SKM-1 (cell line): ENCODE results near the gene LRCH1.
A peak's percentile ranks its signal among the peaks of the same experiment; 100 is the strongest.

Source experiments
- DNase-seq: peaks from one replicate; lab custom pipeline; 2025; ENCODE audit not compliant: unreplicated experiment; lab: John Stamatoyannopoulos, UW

The LRCH1 gene

DNA sequence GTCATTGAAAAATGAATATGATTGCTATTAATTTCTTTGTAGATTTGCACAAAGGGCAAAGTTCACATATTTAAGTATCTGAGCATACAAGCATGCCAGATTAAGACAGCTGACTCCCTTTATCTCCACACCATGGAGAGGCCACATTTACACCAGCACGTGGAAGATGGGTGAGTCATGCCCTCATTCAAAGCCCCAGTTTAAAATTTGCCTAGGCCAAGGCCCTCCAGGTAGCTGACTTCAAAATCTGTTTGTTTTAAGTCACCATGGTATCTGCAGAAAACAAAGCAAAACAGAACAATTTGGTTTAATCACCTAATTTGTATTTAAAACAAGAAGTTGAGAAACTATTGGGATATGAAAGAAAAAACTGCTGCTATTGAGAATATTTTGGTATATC, 134.8 kb downstream of the LRCH1 start:
- DNase-seq = no peak

DNA sequence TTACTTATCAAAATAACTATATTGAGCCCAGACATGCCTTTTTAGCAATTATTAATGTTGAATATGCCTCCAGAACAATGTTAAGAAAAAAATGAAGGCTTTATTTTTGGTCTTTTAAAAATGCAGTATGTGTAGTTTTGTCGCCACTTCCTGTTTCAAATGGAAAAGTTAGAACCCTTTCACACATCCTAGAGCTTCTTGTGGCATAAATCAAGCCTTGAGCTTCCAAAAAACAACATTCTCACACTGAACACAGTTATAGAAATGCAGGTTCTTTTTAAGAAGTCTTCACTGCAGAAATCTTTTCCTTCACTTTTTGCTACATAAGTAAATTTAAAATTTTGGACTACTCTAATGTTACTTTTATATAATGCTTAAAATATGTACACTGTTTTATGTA, 135.3 kb downstream of the LRCH1 start:
- DNase-seq = no peak

DNA sequence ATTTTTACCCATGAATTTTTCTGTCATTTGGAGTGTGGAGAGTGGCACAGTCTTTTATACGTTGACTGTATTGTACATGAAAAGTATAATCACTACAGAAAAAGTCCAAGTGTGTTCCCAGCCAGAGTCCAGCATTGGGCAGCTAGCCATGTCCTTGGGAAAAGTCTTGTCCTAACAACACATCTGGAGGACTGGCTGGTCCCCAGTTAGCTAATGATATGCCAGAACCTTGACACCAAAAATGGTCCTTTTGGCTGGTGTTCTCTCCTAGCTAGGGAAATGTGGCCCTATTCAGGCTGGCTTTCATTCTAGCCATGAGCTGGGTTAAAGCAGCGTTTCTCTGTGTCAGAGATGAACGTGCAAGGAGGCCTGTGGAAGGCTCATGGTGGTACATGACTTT, 145.0 kb downstream of the LRCH1 start:
- no peak for DNase-seq

DNA sequence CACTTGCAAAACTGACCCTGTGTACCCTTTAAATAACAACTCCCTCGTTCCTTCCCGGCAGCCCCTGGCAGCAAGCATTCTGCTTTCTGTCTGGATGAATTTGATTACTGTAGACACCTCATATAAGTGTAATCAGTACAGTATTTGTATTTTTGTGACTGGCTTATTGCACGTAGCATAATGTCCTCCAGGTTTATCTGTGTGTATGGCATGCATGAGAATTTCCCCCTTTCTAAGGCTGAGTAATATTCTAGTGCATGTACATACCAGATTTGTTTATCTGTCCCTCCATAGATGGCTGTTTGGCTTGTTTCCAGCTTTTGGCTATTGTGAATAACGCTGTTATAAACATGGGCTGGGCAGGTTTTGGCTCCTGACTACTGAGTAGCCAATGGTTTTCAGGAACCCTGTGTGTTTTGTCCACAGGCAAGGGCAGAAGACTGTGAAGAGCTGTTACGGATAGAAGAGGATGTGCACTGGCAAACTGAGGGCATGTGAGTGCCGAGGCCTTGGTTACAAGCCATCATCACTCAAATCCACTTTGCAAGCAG, 146.0 kb downstream of the LRCH1 start:
- no peak for DNase-seq

DNA sequence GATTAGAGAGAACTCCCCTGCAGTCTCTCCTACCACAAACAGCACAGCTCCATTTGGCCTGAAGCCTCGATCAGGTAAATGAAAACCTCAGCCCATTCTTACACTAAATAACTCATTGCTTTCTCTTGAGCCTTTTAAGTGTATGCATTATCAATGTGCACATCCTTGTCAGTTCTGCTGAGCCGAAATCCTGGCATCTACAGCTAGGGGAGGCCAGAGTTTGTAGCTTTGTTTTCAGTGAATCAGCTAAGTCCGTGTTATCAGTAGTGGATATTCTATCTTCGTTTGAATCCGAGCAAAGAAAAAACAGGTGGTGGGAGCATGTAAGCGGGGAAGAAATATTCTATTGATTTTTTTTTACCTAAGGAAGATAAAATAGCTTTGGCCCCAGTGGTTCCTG, 159.6 kb downstream of the LRCH1 start:
- DNase-seq = no peak

DNA sequence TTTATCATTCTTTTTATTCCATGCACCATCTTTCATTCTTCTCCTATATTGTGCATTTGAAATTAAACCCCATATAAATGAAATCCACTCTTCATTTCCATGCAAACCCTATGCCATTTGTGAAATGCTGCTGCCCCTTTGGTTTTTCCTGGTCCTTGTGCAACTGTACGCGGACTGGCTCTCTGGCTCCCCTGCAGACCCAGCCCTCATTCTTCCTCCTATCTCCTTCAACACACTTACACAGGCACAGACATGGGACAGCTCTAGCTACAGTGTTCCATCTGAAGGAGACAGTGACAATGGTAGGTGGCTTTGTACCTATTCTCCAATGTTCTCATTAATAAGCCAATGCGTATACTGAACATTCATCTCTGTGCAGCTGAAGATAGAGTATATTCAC, 162.4 kb downstream of the LRCH1 start:
- no peak for DNase-seq

DNA sequence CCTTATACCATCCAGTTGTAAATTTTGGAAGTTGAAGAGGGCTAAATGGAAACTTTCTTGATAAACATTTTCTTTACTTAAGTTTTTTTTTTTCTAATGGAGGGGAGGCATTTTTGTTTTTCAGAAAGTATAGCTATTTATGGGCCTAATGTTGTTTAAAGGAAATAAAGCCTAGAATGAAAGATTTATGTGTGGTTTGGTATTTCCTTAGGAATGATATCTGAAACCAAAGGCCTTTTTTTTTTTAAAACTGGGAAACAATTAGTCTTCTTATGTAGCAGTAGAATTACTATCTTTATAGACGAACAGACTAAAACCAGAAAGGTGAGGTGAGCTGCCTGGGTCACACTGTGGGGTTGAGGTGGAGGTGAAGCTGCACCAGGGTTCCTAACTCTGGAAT, 163.9 kb downstream of the LRCH1 start:
- no peak for DNase-seq

DNA sequence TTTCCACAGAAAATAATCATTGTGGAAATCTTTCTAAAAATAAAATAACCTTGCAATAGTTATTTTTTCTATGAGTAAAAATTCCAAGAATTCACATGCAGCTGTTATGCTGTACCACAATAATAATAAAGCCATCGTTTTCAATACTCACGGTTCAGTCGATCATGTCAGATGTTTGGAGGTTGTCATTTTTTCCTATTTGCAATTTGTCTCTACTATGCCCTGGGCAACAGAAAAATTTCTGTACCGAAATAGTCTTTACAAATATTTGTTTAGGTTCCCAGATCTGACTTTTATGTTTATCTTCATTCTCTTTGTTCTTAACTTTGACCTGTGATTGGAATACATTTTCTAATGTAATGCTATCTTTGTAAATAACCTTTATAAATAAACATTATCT, 164.3 kb downstream of the LRCH1 start:
- no peak for DNase-seq

DNA sequence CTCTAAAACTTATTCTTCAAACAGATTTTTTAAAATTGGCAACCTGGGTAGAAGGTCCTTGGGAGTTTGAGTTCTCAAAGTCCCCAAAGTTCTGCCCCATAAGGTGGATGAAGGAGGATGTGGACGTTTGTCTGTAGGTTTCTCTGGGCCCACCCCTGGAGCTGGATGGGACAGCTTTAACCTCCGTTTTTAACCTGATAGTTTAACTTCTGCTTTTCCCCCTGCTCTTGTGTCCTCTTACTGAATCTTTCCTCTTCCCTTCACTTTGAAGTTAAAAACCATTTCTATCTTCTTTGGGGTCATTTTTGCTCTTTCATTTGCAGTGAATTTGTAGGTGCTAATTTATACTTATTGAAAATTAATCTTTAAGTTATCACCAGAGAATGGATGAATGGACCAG, 164.9 kb downstream of the LRCH1 start:
- DNase-seq = no peak

DNA sequence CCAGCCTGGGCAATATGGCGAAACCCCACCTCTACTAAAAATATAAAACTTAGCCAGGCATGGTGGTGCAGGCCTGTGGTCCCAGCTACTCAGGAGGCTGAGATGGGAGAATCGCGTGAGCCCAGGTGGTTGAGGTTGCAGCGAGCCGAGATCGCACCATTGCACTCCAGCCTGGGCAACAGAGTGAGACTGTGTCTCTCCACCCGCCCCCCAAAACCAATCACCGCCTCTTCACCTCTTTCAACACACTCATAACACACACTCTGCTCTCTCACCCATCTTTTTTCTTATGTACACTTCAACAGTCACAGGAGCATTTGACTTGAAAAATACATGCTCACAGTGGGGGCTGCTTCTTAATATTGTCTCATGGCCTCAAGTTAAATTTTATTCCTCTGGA, 167.2 kb downstream of the LRCH1 start:
- DNase-seq = no peak

DNA sequence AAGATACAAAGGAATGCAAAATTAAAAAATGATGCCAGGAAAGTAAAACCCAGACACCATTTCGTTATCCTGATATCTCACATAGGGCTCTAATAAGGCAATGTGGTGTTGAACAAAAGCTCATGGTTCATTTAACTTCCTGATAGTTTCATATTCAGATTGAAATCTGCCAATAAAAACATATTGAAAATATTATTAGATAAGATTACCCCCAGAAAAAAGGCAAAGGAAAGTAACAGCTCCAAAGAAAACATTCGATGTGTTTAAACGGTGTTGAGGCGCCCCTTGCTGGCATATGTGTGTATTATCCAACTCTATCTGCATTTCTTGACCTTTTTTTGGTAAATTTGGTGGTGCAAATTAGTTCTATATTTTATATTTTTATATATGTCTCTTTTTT, 168.1 kb downstream of the LRCH1 start:
- DNase-seq = no peak

DNA sequence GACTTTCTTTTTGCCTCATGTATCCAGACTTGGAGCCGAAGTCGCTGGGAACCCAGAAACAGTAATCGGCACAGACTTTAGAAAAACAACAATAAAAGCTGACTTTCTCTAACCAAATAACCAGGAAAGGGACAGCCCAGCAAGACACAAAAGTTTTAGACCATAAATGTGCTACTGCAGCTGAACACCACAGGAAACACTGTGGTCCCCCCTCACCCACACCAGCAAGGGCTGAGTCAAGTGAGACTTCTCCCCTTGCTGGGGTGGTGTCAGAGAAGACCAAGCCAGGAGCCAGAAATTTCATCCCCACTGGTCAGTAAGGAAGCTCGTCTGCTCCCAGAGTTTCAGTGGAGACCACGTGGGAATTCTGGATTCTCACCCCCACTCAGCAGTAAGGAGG, 173.4 kb downstream of the LRCH1 start:
- DNase-seq = no peak

DNA sequence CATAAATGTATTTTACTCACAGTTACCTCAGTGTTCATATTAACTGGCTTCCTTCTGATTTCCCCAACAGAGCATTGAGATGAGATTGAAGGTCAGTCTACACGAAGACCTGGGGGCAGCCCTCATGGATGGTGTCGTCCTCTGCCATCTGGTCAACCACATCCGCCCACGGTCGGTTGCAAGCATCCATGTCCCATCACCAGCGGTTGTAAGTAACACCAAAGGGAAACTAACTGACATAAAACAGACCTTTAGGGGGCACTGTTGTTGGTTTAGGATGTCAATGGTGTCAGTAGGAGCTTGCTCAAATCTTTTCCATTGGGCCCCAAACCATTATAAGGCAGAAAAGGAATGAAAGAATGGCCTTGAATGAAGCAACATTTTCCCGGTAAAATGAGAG, 175.8 kb downstream of the LRCH1 start:
- DNase-seq = no peak

DNA sequence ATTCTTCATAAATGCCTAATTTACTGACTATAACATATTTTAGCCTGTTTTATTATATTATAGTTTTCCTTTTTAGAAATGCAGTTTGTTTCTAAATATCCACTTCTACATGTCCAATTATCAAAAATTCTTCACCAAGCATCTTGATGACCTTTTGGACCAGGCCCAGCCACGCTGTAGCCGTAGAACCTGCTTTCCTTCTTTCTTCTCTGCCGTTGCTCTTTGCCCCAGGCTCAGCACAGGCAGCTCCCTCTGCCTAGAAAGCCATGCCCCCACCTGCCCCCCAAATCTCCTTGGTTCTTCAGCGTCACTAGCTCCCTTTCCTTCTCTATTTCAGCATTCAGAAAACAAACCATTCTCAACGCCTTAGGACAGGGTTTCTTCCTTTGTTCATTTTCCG, 178.6 kb downstream of the LRCH1 start:
- no peak for DNase-seq

DNA sequence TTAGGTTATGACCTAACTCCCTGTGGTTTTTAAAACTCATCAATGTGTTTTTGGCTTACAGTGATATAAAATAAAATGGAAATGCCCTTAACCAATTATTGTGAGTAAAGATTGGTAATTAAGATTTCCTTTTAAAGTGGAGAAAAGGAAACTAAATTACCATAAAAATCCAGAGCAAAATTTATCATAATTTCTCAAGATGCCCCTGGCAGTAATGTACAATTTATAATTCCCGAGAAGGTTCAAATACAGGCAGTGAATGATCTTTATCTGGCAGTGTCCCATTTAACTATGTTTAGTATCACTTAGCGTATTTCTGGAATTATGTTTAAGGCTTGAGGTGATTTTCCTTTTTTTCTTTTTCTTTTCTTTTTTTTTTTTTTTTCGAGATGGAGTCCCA, 182.5 kb downstream of the LRCH1 start:
- no peak for DNase-seq

DNA sequence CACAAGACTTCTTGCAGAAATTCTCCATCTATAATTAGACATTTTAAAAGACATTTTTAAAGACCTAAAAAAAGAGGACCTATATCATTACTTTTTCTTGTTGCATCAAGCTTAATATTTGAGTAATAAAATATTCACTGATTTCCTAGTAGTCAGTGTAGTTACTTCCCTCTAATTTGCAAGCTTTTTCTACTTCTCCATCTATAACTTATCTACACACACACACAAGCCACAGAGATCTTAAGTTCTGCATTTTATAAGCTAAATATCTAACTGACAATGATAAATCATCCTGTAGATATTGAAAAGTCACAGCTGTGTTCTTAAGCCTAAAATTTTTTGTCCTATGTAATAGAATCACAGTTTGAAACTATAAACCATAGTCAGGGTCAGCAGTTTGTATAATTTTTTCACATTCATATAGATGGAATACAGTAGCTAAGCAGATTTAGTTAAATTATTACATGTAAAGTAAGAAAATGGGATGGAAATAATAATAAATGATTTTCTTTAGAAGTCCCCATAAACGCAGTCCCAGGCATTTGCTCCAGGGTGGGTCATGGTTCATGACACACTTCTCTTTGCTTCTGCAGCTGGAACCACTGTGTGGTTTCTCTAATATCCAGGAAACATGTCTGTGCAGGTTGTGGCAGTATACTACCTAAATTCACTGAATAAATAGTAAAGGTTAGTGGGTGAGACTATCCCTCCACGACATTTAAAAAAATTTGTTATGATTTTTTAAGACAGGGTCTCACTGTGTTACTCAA, 183.8 kb downstream of the LRCH1 start:
- peak; percentile 12 for DNase-seq

DNA sequence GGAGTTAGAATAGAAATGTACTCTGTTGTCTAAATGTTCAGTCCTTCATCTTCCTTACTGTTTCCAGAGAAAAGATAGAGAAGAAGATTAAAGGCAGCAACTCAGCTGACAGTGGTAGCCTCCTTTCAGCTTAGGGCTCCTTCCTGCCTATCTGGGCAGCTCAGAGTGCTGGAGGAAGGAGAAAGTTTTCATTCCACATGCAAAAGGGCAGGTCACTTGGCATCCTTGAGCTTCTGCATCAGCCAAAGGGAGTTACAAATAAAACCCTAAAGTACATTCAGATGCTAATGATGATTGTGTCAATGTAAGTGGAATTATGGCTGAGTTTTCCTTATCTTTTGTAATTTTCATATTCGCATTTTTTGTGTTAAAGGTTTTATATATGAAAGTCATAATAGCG, 185.1 kb downstream of the LRCH1 start:
- DNase-seq = no peak

DNA sequence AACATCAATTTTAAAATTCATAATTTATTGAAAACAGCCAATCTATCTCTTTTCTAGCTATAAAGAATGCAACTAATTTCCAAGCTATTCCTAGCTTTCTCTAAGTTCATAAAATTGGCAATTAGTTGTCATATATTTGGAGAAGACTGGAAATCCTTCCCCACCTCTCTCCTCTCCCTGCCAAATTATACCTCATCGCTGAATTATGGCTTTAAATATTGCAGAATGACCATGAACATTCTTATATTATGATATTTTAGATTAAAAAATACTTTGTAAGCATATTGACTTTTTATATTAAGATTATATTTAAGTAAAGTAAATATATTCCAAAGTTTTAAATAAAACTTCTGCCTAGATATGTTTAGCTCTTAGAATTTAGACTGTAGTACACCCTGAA, 185.8 kb downstream of the LRCH1 start:
- DNase-seq = no peak

DNA sequence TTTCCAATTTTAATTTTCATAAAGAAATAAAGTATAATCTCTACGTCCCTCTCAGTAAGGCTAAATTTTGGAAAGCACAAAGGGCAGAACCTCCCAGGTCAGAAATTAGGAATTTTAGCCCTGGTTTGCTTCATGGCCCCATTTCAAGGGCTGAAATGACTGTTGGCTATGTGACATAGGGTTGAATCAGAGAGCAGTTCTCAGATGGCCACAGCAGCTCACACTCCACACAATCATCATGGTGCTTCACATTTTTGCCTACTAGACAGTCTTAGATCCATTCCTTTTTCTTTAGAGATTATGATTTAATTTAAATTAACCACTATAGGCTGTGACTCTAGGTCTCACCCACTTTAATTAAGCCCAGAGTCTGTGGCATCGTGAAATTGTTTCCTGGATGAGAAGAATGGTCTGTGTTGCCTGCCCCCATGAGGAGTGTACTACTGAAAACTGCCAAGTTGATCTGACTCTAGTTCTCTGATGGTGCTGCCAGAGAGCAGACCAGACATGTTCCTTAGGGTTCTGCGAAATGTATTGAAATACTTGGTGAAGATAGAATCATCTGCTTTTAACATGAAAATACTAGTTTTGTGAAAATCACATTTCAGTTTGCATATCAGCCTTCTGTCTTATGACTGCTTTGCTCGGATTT, 186.6 kb downstream of the LRCH1 start:
- DNase-seq = no peak

DNA sequence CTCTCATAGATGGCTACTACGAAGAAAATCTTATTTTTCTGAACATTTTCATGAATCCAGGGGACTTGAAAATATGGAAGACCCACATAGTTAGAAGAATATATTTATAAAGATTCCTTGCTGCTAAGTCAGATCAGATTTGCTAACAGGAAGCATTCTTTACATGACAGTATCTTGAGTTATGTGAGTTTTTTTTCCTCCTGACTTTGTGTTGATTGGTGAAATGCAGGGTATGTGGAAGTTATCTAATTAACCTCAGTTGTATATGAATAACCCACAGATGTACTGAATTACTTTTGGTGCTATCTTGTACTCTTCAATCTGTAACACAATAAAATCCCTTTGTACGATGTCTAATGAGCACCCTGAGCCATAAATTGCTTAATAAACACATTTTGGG, 190.2 kb downstream of the LRCH1 start:
- no peak for DNase-seq

DNA sequence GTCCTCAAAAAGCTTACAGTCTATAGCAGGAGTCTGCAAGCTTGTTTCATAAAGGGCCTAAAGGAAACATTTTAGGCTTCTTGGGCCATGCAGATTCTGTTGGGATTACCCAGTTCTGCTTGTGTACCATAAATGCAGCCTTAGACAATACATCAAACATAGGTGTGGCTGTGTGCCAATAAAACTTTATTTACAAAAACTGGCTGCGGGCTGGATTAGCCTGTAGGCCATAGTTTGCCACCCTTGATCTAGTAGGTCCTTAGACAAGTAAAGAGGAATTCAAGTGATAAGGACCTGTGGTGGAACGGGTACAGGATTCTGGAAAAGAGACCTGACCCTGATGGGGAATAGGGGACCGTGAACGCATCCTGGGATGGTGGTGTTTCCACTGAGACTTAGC, 192.1 kb downstream of the LRCH1 start:
- no peak for DNase-seq

DNA sequence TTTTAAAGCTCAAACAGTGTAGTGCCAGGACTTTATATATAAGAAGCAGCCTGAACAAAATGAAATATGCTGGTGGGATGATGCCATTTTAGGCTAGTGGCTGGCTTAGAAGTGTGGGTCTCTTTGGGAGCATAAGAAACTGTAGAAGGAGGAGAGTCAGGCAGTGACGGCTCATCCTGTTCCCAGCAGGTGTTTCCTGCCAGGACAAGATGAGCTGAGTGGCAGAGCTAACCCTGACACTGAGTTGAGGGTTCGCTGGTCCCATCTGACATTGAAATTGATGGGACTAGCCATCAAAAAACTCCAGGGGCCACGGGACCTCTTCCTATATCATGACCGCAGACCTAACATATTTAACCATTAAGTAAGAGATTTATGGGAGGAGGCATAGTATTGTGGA, 192.7 kb downstream of the LRCH1 start:
- DNase-seq = no peak
